ENCODE results near the gene ENGASE.

Gene ENGASE

GRCh38 chr17:79129523-79129922, 54.9 kb downstream of the ENGASE start:
- no peak overlapping the region for H3K4me3 ChIP-seq (ENCODE audit: control insufficient read depth, low read depth, low read length)
- DNase-seq (ENCODE audit: low read depth) = no peak
- no peak for TF ChIP-seq CTCF (IDR thresholded peaks at IDR 0.05; ENCODE audit: control insufficient read depth, insufficient read depth, low read depth, low read length, missing control alignments)

GRCh38 chr17:79130536-79131273, 56.1 kb downstream of the ENGASE start:
- no peak for DNase-seq (ENCODE audit: low read depth)
- no peak for TF ChIP-seq CTCF (IDR thresholded peaks at IDR 0.05; ENCODE audit: control insufficient read depth, insufficient read depth, low read depth, low read length, missing control alignments)
- H3K4me3 ChIP-seq (ENCODE audit: control insufficient read depth, low read depth, low read length) = no peak overlapping the region

GRCh38 chr17:79131274-79131635, 56.6 kb downstream of the ENGASE start:
- no peak for TF ChIP-seq CTCF (IDR thresholded peaks at IDR 0.05; ENCODE audit: control insufficient read depth, insufficient read depth, low read depth, low read length, missing control alignments)
- no peak for DNase-seq (ENCODE audit: low read depth)
- H3K4me3 ChIP-seq (ENCODE audit: control insufficient read depth, low read depth, low read length) = no peak overlapping the region

GRCh38 chr17:79131701-79132100, 57.1 kb downstream of the ENGASE start:
- no peak overlapping the region for H3K4me3 ChIP-seq (ENCODE audit: control insufficient read depth, low read depth, low read length)
- DNase-seq (ENCODE audit: low read depth) = no peak
- no peak for TF ChIP-seq CTCF (IDR thresholded peaks at IDR 0.05; ENCODE audit: control insufficient read depth, insufficient read depth, low read depth, low read length, missing control alignments)

GRCh38 chr17:79132271-79133064, 57.8 kb downstream of the ENGASE start:
- no peak overlapping the region for H3K4me3 ChIP-seq (ENCODE audit: control insufficient read depth, low read depth, low read length)
- no peak for TF ChIP-seq CTCF (IDR thresholded peaks at IDR 0.05; ENCODE audit: control insufficient read depth, insufficient read depth, low read depth, low read length, missing control alignments)
- DNase-seq (ENCODE audit: low read depth) = no peak

- no peak for DNase-seq (ENCODE audit: low read depth)
- no peak for TF ChIP-seq CTCF (IDR thresholded peaks at IDR 0.05; ENCODE audit: control insufficient read depth, insufficient read depth, low read depth, low read length, missing control alignments)
- no peak overlapping the region for H3K4me3 ChIP-seq (ENCODE audit: control insufficient read depth, low read depth, low read length)
These were observed 58.6 kb downstream of the ENGASE start for GRCh38 chr17:79133214-79133613.
